Kidney tubule cell (primary cell): ENCODE data around the gene MARK1.
"Not testable (repeated sequence)": the region's sequence is repeated elsewhere in the genome, so short reads cannot be mapped to it uniquely, and the experiment has no call there.

Source experiments
- DNase-seq: peaks from one replicate; pipeline ENCODE4 v3.0.0-alpha.2; 2018; ENCODE audit warnings: low spot score

MARK1 gene

GRCh38 chr1:220529521-220530020 is 1.6 kb downstream of the MARK1 start:
- DNase-seq = no peak

- no peak for DNase-seq
Observed at GRCh38 chr1:220533504-220534109, 5.7 kb downstream of the MARK1 start.

GRCh38 chr1:220544901-220545303 is 17.0 kb downstream of the MARK1 start:
- DNase-seq = no peak

- no peak for DNase-seq
Observed at GRCh38 chr1:220550811-220551399, 23.0 kb downstream of the MARK1 start.

- DNase-seq = no peak
Observed at GRCh38 chr1:220551718-220552117, 23.8 kb downstream of the MARK1 start.

- peak; percentile 15 for DNase-seq
Observed at GRCh38 chr1:220552672-220553260, 24.8 kb downstream of the MARK1 start.

GRCh38 chr1:220556641-220557040 is 28.7 kb downstream of the MARK1 start:
- DNase-seq = no peak

- no peak for DNase-seq
Observed at GRCh38 chr1:220563564-220563963, 35.6 kb downstream of the MARK1 start.

- DNase-seq = no peak
Observed at GRCh38 chr1:220564216-220564615, 36.3 kb downstream of the MARK1 start.

- no peak for DNase-seq
Observed at GRCh38 chr1:220565670-220566069, 37.7 kb downstream of the MARK1 start.

GRCh38 chr1:220566869-220567268 is 38.9 kb downstream of the MARK1 start:
- no peak for DNase-seq

- no peak for DNase-seq
Observed at GRCh38 chr1:220572416-220572815, 44.5 kb downstream of the MARK1 start.

- no peak for DNase-seq
Observed at GRCh38 chr1:220573836-220574235, 45.9 kb downstream of the MARK1 start.

GRCh38 chr1:220575718-220576497 is 48.0 kb downstream of the MARK1 start:
- DNase-seq = peak; percentile 3

- DNase-seq = no peak
Observed at GRCh38 chr1:220577926-220578325, 50.0 kb downstream of the MARK1 start.

GRCh38 chr1:220579317-220579716 is 51.4 kb downstream of the MARK1 start:
- DNase-seq = no peak

GRCh38 chr1:220592714-220593113 is 64.8 kb downstream of the MARK1 start:
- DNase-seq = no peak

GRCh38 chr1:220594356-220594755 is 66.4 kb downstream of the MARK1 start:
- no peak for DNase-seq

GRCh38 chr1:220595179-220595578 is 67.2 kb downstream of the MARK1 start:
- no peak for DNase-seq

- no peak for DNase-seq
Observed at GRCh38 chr1:220604926-220605325, 77.0 kb downstream of the MARK1 start.

GRCh38 chr1:220605651-220606050 is 77.7 kb downstream of the MARK1 start:
- not testable (repeated sequence) for DNase-seq

GRCh38 chr1:220611100-220611499 is 83.2 kb downstream of the MARK1 start:
- not testable (repeated sequence) for DNase-seq

GRCh38 chr1:220616836-220617235 is 88.9 kb downstream of the MARK1 start:
- DNase-seq = no peak
